KOPT-K1 (cell line): ENCODE results near the gene BRIP1.
"Not testable (repeated sequence)": the region's sequence is repeated elsewhere in the genome, so short reads cannot be mapped to it uniquely, and the experiment has no call there.

Experiments used
- H3K27ac ChIP-seq: fragments of 200-600 bp; sonication (generic); 2 replicates; pipeline ENCODE4 v1.5.1; 2016; ENCODE audit warnings: antibody characterized with exemption, mild to moderate bottlenecking, low read depth, low read length; ENCODE audit not compliant: poor library complexity, severe bottlenecking
- H3K36me3 ChIP-seq: fragments of 200-600 bp; sonication (generic); 2 replicates; pipeline ENCODE4 v1.5.1; 2017; ENCODE audit warnings: antibody characterized with exemption, mild to moderate bottlenecking, low read length, moderate library complexity; ENCODE audit not compliant: insufficient read depth
- H3K9me3 ChIP-seq: fragments of 200-600 bp; sonication (generic); 2 replicates; pipeline ENCODE4 v1.5.1; 2017; ENCODE audit warnings: antibody characterized with exemption, low read length, mild to moderate bottlenecking; ENCODE audit not compliant: insufficient read depth, poor library complexity, severe bottlenecking

The BRIP1 gene

GRCh38 chr17:61826866-61827265, 36.5 kb downstream of the BRIP1 start:
- not testable (repeated sequence) for H3K27ac ChIP-seq, H3K9me3 ChIP-seq
- peaks cover 78% of the 10 kb centered on the region for H3K36me3 ChIP-seq

- Histone ChIP-seq H3K9me3 (peaks cover 15% of the 10 kb centered on the region), H3K36me3 (peaks cover 80% of the 10 kb centered on the region)
- not testable (repeated sequence) for H3K27ac ChIP-seq
Measured at GRCh38 chr17:61826198-61826597, 37.1 kb downstream of the BRIP1 start.

- no peak overlapping the region for H3K27ac ChIP-seq
- H3K9me3 ChIP-seq: peaks cover 19% of the 10 kb centered on the region
- H3K36me3 ChIP-seq: peaks cover 80% of the 10 kb centered on the region
Measured at GRCh38 chr17:61825448-61826137, 37.7 kb downstream of the BRIP1 start.

GRCh38 chr17:61822326-61823285, 40.7 kb downstream of the BRIP1 start:
- H3K27ac ChIP-seq: no peak overlapping the region
- H3K36me3 ChIP-seq: peaks cover 80% of the 10 kb centered on the region
- H3K9me3 ChIP-seq: peaks cover 12% of the 10 kb centered on the region

- peaks cover 10% of the 10 kb centered on the region for H3K9me3 ChIP-seq
- peaks cover 81% of the 10 kb centered on the region for H3K36me3 ChIP-seq
- no peak overlapping the region for H3K27ac ChIP-seq
Measured at GRCh38 chr17:61821655-61822054, 41.7 kb downstream of the BRIP1 start.

- H3K27ac ChIP-seq, H3K9me3 ChIP-seq: not testable (repeated sequence)
- H3K36me3 ChIP-seq: peaks cover 97% of the 10 kb centered on the region
Measured at GRCh38 chr17:61819265-61819664, 44.1 kb downstream of the BRIP1 start.

GRCh38 chr17:61818225-61818624, 45.1 kb downstream of the BRIP1 start:
- H3K27ac ChIP-seq: no peak overlapping the region
- peaks cover 97% of the 10 kb centered on the region for H3K36me3 ChIP-seq
- peaks cover 10% of the 10 kb centered on the region for H3K9me3 ChIP-seq

- no peak overlapping the region for H3K27ac ChIP-seq
- peaks cover 10% of the 10 kb centered on the region for H3K9me3 ChIP-seq
- peaks cover 96% of the 10 kb centered on the region for H3K36me3 ChIP-seq
Measured at GRCh38 chr17:61817452-61817851, 45.9 kb downstream of the BRIP1 start.

- H3K27ac ChIP-seq: no peak overlapping the region
- H3K36me3 ChIP-seq: peaks cover 96% of the 10 kb centered on the region
- peaks cover 7% of the 10 kb centered on the region for H3K9me3 ChIP-seq
Measured at GRCh38 chr17:61816538-61816937, 46.8 kb downstream of the BRIP1 start.

GRCh38 chr17:61815863-61816503, 47.3 kb downstream of the BRIP1 start:
- peaks cover 96% of the 10 kb centered on the region for H3K36me3 ChIP-seq
- H3K9me3 ChIP-seq: peaks cover 1% of the 10 kb centered on the region
- no peak overlapping the region for H3K27ac ChIP-seq

GRCh38 chr17:61814485-61814884, 48.8 kb downstream of the BRIP1 start:
- Histone ChIP-seq H3K27ac (no peak overlapping the region), H3K9me3 (no peaks in the 10 kb centered on the region), H3K36me3 (peaks cover 96% of the 10 kb centered on the region)

- Histone ChIP-seq H3K36me3 (peaks cover 96% of the 10 kb centered on the region), H3K27ac (no peak overlapping the region), H3K9me3 (no peaks in the 10 kb centered on the region)
Measured at GRCh38 chr17:61813211-61813610, 50.1 kb downstream of the BRIP1 start.

GRCh38 chr17:61812747-61813146, 50.6 kb downstream of the BRIP1 start:
- Histone ChIP-seq H3K9me3 (no peaks in the 10 kb centered on the region), H3K27ac (no peak overlapping the region), H3K36me3 (peaks cover 96% of the 10 kb centered on the region)

- Histone ChIP-seq H3K27ac (no peak overlapping the region), H3K9me3 (no peaks in the 10 kb centered on the region), H3K36me3 (peaks cover 90% of the 10 kb centered on the region)
Measured at GRCh38 chr17:61809816-61810392, 53.4 kb downstream of the BRIP1 start.

- Histone ChIP-seq H3K36me3 (peaks cover 82% of the 10 kb centered on the region), H3K9me3 (no peaks in the 10 kb centered on the region), H3K27ac (no peak overlapping the region)
Measured at GRCh38 chr17:61808442-61808841, 54.9 kb downstream of the BRIP1 start.
